ENCODE data around the gene ARRDC3. TPM values are rescaled to one million over a fixed set of nuclear protein-coding genes. Genes with fewer than 3 reads are reported as not detected.

The ARRDC3 gene
- total and polyA plus RNA-seq, 9 of the 15 experiments (the other 6 are each of a cell fraction or from before 2014, with no cell fraction given) = 15.3 to 58.1 (median 39.4) TPM

- TF ChIP-seq RERE (CRISPR knock-in tag; IDR thresholded peaks at IDR 0.05; ENCODE audit: borderline replicate concordance) = no peak
- TF ChIP-seq POLR2G (IDR thresholded peaks at IDR 0.05; ENCODE audit: low read depth, low read length) = peak; percentile 87
- peak; percentile 97 for TF ChIP-seq ERF (CRISPR knock-in tag; IDR thresholded peaks at IDR 0.05)
- TF ChIP-seq PHB (CRISPR knock-in tag; IDR thresholded peaks at IDR 0.05) = no peak
- no peak for TF ChIP-seq ZNF263 (CRISPR knock-in tag; IDR thresholded peaks at IDR 0.05; ENCODE audit: borderline replicate concordance)
- TF ChIP-seq YBX1 (IDR thresholded peaks at IDR 0.05) = no peak
- TF ChIP-seq NFATC3 (IDR thresholded peaks at IDR 0.05) = no peak
- TF ChIP-seq MEF2A (IDR thresholded peaks at IDR 0.05; ENCODE audit: control insufficient read depth, low read depth, low read length) = no peak
- TF ChIP-seq ZNF146 (CRISPR knock-in tag; IDR thresholded peaks at IDR 0.05; ENCODE audit: unreplicated experiment) = no peak
These were observed 3.1 kb downstream of the ARRDC3 start (continued) for GRCh38 chr5:91379914-91380490.
